Measurements from ENCODE around the gene DNAJC3. TPM values are rescaled to one million over a fixed set of nuclear protein-coding genes. Genes with fewer than 3 reads are reported as not detected.

Gene DNAJC3
- total and polyA plus RNA-seq, 9 of the 15 experiments (the other 6 are each of a cell fraction or from before 2014, with no cell fraction given): 7.8 to 21.8 (median 10.4) TPM

DNA sequence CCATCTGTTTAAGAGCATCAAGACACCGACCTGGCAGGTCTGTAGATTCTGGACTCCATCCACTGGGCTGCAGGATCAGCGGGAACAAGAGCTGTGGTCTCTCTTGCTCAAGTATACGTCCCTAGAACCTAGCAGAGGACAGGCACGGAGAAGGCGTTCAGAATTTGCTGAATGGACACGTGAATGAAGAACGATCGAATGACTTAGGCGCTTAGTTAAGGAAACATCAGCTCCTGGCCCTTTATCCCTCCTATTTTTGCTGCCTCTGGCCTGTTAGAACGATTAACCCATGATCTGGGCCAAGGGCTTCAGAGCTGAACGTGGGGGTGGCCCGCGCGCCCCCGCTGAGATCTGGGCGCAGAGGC lies 33.4 kb upstream of the DNAJC3 start:
- no peak for DNase-seq (ENCODE audit: extremely low read depth in 1 of 4, low spot score in 3 of 4)
- Histone ChIP-seq H3K9me3 (replicated peaks; ENCODE audit: control insufficient read depth, insufficient read depth, low read depth, low read length) (no peaks in the 10 kb centered on the region), H3K4me3 (no peak overlapping the region), H3K27me3 (ENCODE audit: control insufficient read depth in 2 of 2, insufficient read depth in 2 of 2, low read length in 2 of 2) (peaks cover 13 to 20% of the 10 kb centered on the region in 2 experiments), H4K20me1 (replicated peaks; ENCODE audit: control insufficient read depth, insufficient read depth, low read length) (no peaks in the 10 kb centered on the region), H3K9me1 (ENCODE audit: control insufficient read depth, insufficient read depth, low read length) (no peaks in the 10 kb centered on the region), H3K79me2 (ENCODE audit: control insufficient read depth, insufficient read depth, low read length) (no peaks in the 10 kb centered on the region), H3K4me1 (replicated peaks in 1 of 2; ENCODE audit: control insufficient read depth in 2 of 2, insufficient read depth in 2 of 2, low read length in 2 of 2) (peaks cover 0 to 17% of the 10 kb centered on the region in 2 experiments; a peak in 2 of 5 replicates), H2AFZ (ENCODE audit: low read depth, low read length) (no peak overlapping the region), H3K9ac (ENCODE audit: insufficient read depth in 1 of 2, low read depth in 2 of 2, low read length in 2 of 2) (no peak overlapping the region), H3K4me2 (ENCODE audit: insufficient read depth, low read length) (no peak overlapping the region), H3K27ac (ENCODE audit: extremely low read depth, low read depth, low read length) (no peak overlapping the region), H3K36me3 (ENCODE audit: control insufficient read depth, insufficient read depth, low read length) (no peaks in the 10 kb centered on the region)
- WGBS (ENCODE audit: insufficient coverage, low coverage, missing lambda C conversion rate): 22% methylated on average over 11 of the region's 16 CpGs
- no peak for ATAC-seq
- no peak for FAIRE-seq
- intact Hi-C loops (cut with micrococcal nuclease) (no loop called here), in situ Hi-C loops (cut with MboI) (no loop called here)
- TF ChIP-seq TBP (optimal IDR thresholded peaks at IDR 0.05; ENCODE audit: low read depth, low read length): no peak
- TF ChIP-seq, protein P1, sequence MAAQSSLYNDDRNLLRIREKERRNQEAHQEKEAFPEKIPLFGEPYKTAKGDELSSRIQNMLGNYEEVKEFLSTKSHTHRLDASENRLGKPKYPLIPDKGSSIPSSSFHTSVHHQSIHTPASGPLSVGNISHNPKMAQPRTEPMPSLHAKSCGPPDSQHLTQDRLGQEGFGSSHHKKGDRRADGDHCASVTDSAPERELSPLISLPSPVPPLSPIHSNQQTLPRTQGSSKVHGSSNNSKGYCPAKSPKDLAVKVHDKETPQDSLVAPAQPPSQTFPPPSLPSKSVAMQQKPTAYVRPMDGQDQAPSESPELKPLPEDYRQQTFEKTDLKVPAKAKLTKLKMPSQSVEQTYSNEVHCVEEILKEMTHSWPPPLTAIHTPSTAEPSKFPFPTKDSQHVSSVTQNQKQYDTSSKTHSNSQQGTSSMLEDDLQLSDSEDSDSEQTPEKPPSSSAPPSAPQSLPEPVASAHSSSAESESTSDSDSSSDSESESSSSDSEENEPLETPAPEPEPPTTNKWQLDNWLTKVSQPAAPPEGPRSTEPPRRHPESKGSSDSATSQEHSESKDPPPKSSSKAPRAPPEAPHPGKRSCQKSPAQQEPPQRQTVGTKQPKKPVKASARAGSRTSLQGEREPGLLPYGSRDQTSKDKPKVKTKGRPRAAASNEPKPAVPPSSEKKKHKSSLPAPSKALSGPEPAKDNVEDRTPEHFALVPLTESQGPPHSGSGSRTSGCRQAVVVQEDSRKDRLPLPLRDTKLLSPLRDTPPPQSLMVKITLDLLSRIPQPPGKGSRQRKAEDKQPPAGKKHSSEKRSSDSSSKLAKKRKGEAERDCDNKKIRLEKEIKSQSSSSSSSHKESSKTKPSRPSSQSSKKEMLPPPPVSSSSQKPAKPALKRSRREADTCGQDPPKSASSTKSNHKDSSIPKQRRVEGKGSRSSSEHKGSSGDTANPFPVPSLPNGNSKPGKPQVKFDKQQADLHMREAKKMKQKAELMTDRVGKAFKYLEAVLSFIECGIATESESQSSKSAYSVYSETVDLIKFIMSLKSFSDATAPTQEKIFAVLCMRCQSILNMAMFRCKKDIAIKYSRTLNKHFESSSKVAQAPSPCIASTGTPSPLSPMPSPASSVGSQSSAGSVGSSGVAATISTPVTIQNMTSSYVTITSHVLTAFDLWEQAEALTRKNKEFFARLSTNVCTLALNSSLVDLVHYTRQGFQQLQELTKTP (IDR thresholded peaks at IDR 0.05; ENCODE audit: low read depth in 1 of 2, partially characterized antibody in 2 of 2): no peak
- TF ChIP-seq RBM17 (IDR thresholded peaks at IDR 0.05; ENCODE audit: borderline replicate concordance, low read depth, low read length): no peak
- no peak for TF ChIP-seq DMBX1 (CRISPR knock-in tag; IDR thresholded peaks at IDR 0.05; ENCODE audit: borderline replicate concordance)
- TF ChIP-seq ZNF311 (CRISPR knock-in tag; IDR thresholded peaks at IDR 0.05): no peak
- TF ChIP-seq HNRNPL (IDR thresholded peaks at IDR 0.05; ENCODE audit: low read depth, low read length): no peak
- no peak for TF ChIP-seq ZNF263 (CRISPR knock-in tag; IDR thresholded peaks at IDR 0.05; ENCODE audit: borderline replicate concordance)
- no peak for TF ChIP-seq ZNF561 (CRISPR knock-in tag; conservative IDR thresholded peaks at IDR 0.05)
- TF ChIP-seq ZNF124 (CRISPR knock-in tag; IDR thresholded peaks at IDR 0.05): no peak
- no peak for TF ChIP-seq U2AF2 (optimal IDR thresholded peaks at IDR 0.05; ENCODE audit: low read depth, low read length)
- no peak for TF ChIP-seq MCM3 (IDR thresholded peaks at IDR 0.05)
- no peak for TF ChIP-seq ESRRB (CRISPR knock-in tag; IDR thresholded peaks at IDR 0.05; ENCODE audit: borderline replicate concordance)
- no peak for TF ChIP-seq CBX1 (IDR thresholded peaks at IDR 0.05; ENCODE audit: low read depth)
- TF ChIP-seq ETV1 (tag; conservative IDR thresholded peaks at IDR 0.05; ENCODE audit: low read depth): no peak
- ChIA-PET CTCF (ENCODE audit: low intra/inter-chr PET ratio) (no interaction called here), POLR2A (interaction anchor here (0.6 kb wide), 1 partner anchor 70 kb away, joined by 3 read pairs; no protein-coding TSS in a partner anchor)
- no TSS peak for BruUV-seq (replicated peaks)

All from K562 (cell line).